Stimulated activated CD4-positive, alpha-beta T cell treated with anti-CD3 and anti-CD28 coated beads, Interleukin-4, amount 100 ng/mL, for 4 hours (primary cell): ENCODE results near the gene CPAMD8.
"Not testable (repeated sequence)": the region's sequence is repeated elsewhere in the genome, so short reads cannot be mapped to it uniquely, and the experiment has no call there.

Source experiments
- DNase-seq, 2 experiments: peaks; one replicate each; pipeline ENCODE4 v3.0.0-alpha.2; 2020

Gene CPAMD8

DNA sequence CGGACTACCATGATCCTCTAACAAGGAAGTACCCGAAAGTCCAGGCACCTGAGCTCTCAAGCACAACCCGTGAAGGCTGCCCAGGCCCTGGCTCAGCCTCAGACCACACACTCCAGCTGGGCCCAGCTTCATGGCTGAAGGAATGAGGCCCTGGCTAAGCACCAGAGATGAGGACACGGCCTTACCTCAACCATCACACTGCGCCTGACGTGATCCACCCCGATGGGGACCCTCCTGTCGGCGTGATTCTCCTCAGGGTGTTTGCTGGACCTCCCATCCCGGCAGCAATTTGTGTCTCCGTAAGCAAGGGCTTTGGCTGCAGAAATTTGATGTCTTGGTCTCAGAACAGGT, 81.3 kb downstream of the CPAMD8 start:
- no peak for DNase-seq

- DNase-seq = no peak
Observed at GRCh38 chr19:16944626-16945363, 81.8 kb downstream of the CPAMD8 start.

GRCh38 chr19:16943942-16944625, 82.5 kb downstream of the CPAMD8 start:
- no peak for DNase-seq

GRCh38 chr19:16943090-16943489, 83.5 kb downstream of the CPAMD8 start:
- DNase-seq = not testable (repeated sequence)

GRCh38 chr19:16942583-16942982, 84.0 kb downstream of the CPAMD8 start:
- DNase-seq = no peak

DNA sequence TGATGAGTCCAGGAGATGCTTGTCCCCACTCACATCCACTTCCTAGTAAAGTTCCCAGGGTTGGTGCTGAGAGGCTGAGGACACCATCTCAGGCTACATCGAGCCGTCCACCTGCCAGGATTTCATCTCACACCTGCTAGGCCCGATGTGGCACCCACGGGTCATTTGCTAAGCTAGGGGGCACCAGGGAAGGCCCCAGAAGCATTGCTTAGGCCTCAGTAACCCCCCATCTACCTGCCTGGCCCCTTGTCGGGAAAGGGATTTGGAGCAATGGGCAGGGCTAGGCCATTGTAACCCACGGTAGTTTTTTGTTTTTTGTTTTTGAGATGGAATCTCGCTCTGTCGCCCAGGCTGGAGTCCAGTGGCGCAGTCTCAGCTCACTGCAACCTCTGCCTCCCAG, 86.0 kb downstream of the CPAMD8 start:
- DNase-seq = no peak

DNA sequence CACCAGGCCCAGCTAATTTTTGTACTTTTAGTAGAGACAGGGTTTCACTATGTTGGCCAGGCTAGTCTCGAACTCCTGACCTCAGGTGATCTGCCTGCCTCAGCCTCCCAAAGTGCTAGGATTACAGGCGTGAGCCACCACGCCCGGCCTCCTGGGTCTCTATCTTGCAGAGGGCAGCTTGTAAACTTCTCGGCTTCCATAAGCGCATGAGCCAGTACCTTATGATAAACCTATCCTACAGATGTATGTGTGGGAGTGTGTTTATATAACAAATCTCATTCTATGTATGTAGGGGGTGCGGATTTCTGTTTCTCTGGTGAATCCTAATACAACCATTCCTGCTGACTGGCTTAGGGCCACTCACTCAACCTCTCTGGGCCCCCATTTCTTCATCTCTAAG, 86.5 kb downstream of the CPAMD8 start:
- DNase-seq = not testable (repeated sequence)

DNA sequence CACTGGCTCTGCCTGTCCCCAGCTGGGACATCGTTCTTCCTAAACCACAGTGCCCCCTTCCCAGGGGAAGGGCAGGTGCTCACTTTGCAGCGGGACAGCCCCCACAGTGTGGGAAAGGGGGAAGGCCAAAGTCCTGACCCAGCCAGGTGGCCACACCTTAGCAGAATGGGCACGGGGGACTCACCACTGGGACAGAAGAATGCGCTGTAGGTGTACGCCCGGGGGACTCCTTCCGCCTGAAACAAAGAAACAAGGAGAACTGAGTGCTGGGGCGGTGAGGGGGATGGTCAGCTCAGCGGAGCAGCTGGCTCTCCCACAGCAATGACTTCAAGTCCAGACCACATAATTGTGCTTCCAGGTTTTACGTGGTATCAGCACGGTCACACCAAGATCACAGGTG, 88.4 kb downstream of the CPAMD8 start:
- DNase-seq = no peak

GRCh38 chr19:16937796-16938195, 88.8 kb downstream of the CPAMD8 start:
- not testable (repeated sequence) for DNase-seq

DNA sequence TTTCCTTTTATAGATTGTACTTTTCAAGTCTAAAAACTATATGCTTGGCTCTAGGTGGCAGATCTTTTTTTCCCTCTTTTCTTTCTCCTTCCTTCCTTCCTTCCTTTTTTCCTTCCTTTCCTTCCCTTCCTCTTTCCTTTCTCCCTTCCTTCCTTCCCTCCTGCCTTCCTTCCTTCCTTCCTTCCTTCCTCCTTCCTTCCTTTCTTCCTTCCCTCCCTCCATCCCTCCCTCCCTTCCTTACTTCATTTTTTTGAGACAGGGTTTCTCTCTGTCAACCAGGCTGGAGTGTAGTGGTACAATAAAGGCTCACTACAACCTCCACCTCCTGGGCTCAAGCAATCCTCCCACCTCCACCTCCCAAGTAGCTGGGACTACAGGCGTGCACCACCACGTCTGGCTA, 89.7 kb downstream of the CPAMD8 start:
- DNase-seq = no peak

GRCh38 chr19:16934489-16934888, 92.1 kb downstream of the CPAMD8 start:
- DNase-seq = no peak

- no peak for DNase-seq
Observed at GRCh38 chr19:16931306-16931705, 95.3 kb downstream of the CPAMD8 start.

DNA sequence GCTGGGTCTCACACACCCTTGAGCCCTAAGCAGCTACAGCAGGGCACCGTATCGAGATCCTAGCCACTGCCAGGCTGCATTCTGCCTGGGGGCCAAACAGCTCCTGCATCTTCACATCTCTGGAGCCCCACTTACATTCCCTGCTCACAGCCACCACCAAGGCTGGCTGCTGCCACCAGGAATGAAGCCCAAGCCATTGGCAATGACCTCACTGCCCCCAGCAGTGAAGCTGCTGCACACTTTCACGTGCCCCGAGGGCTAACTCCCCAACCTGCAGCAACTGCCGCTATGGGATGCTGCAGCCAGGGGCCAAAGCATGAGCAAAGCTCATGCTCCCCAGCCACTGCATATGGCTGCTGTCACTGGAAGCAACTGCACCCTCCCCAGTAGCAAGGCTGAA, 95.9 kb downstream of the CPAMD8 start:
- no peak for DNase-seq

DNA sequence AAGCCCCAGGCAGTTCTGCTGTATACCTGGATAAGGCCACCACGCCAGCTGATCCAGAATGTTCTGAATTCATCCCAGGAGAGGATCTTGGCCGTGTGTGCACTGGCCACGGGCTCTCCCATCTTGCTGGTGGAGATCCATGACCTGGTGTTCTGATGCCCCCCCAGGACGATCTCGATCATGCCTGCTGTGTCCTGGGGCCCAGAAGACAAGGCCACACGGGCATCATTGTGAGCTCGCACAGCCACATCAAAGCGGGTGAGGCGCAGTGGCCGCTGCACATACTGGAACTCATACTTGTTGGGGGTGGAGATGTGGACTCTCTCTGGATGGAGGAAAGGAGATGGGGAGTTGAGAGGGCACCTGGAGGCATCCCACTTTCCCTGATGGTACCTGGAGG, 97.7 kb downstream of the CPAMD8 start:
- DNase-seq = no peak

DNA sequence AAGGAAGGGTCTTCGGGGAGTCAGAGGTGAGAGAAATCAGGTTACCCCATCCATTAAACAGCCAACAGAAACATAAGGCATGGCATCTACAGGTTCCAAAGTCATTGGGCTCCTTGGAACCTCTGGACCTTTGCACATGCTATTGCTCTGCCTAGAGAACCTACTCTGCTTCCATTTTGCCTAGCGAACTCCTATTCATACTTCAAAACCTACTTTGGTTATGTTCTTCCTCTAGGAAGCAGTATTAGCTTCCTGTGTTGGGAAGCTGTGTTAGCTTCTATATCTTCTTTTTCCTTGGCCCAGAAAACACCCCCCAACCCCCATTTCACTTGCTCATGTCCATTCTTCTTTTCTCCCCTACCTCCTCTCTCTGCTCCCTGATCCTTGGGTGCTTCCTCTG, 98.3 kb downstream of the CPAMD8 start:
- DNase-seq = no peak

DNA sequence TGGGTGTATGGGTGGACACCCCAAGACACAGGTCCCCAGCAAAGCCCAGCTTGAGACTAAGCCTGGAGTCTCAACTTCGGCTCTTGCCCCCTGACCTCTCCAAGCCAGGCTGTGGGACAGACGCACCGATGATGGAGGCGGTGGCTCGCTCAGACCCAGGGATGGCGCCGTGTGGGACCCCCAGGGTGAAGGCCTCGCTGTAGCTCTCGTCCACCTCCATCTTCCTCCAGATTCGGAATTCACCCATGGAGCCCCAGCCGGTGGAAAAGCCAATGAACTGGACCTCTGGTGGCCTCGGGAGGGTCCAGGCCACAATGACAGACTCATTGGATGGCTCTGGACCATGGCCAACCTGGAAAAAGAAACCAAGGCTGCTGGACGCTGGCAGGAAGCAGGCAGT, 98.7 kb downstream of the CPAMD8 start:
- DNase-seq = no peak

GRCh38 chr19:16922949-16923348, 103.7 kb downstream of the CPAMD8 start:
- DNase-seq = no peak

DNA sequence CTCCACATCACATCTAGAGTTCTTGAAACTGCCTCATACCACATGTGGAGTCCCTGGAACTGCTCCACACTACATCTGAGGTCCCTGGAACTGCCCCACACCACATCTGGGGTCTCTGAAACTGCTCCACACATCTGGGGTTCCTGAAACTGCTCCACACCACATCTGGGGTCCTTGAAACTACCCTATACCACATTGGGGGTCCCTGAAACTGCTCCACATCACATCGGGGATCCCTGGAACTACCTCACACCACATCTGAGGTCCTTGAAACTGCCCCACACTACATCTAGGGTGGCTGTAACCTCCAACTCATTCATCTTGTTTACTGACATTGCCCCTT, 104.0 kb downstream of the CPAMD8 start:
- DNase-seq = no peak

DNA sequence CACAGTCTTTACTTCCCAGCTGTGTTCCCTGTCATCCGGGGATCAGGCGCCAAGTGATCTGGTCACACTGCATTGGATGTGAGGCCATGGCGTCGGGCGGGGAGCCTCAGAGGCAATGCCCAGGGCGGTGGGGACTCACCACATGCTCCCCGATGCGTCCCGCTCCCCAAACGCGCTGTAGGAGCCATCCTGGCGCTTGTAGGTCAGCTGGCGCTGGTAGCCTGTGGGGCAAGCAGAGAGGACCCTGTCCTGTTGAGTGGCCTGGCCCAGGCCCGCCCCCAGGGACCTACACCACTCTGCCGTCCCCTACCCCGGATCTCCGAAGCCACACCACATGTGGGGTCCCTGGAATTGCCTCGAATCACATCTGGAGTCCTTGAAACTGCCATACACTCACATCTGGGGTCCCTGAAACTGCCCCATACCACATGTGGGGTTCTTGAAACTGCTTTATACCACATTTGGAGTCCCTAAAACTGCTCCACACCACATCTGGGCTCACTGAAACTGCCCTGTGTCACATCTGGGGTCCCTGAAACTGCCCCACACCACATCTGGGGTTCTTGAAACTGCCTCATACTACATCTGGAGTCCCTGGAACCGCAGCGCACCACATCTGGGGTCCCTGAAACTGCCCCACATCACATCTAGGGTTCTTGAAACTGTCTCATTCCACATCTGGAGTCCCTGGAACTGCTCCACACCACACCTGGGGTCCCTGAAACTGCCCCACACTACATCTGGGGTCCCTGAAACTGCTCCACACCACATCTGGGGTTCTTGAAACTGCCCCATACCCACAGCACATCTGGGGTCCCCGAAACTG, 104.6 kb downstream of the CPAMD8 start:
- no peak for DNase-seq

DNA sequence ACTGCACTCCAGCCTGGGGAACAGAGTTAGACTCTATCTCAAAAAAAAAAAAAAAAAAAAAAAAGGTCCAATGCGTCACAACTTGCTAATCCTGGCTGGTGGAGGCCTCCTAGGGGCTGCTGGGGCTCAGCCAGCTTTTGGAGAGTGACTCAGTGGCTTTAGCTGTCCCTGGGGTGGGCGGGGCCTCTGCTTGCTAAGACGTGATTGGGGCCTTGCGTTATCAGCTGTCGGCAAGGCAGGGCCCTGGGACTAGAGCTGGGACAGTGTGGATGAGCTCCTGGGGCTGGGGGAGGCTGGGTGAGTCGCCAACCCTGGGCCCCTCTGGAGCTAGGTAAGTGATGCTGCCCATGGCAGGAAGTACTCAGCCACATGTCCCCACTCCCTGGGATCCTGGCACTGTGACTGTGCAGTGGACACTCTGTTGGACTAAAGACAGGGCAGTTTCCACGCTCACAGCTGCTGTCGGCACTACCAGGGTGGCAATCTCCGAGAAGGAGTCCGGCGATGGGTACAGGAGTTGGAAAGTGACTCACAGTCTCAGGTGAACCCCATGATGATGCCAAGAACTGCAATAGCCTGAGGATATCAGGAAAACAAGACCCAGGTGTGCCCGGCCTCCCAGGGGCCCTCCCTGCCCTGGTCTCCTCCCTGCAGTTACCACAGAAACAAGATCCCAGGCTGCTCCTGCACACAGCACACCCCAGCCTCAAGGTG, 105.6 kb downstream of the CPAMD8 start:
- no peak for DNase-seq

DNA sequence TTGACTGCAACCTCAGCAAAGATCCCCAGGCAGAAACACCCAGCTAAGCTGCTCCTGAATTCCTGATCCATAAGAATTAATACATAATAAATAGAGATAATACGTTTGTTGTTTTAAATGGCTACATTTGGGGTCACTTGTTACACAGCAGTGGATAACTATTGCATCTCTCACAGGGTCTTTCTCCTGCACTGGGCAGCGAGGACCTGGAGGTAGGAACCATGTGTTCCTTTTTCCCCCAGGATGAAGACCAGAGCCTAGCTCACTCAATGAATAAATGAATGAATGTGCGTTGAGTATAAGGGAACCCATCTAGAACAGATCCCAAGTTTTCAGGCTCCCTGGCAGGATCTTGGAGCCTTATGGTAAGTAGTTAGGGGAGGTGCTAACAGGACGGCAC, 107.1 kb downstream of the CPAMD8 start:
- DNase-seq = no peak

- no peak for DNase-seq
Observed at GRCh38 chr19:16917401-16917800, 109.2 kb downstream of the CPAMD8 start.

- DNase-seq = no peak
Observed at GRCh38 chr19:16915734-16916133, 110.9 kb downstream of the CPAMD8 start.
